B cell (primary cell): ENCODE data around the gene TVP23C. TPM values are rescaled to one million over a fixed set of nuclear protein-coding genes. Genes with fewer than 3 reads are reported as not detected.

Experiments used
- ATAC-seq: fragments of 200-7000 bp; cut with Tn5 transposase; one replicate; pipeline ENCODE4 v1.10.0; 2021; ENCODE audit warnings: low read depth, mild to moderate bottlenecking, moderate number of reproducible peaks, moderate library complexity
- CTCF ChIA-PET: fragments of 350-600 bp; sonication (Branson Sonifier 250); formaldehyde crosslinking; loops from one replicate; lab custom pipeline; 2021; ENCODE audit warnings: antibody characterized with exemption, inconsistent platforms; lab: Charles Lee
- POLR2A ChIA-PET: fragments of 350-600 bp; sonication (Branson Sonifier 250); formaldehyde crosslinking; loops from one replicate; lab custom pipeline; 2021; ENCODE audit warnings: antibody characterized with exemption; lab: Charles Lee
- DNase-seq: peaks from one replicate; pipeline ENCODE4 v3.0.0; 2013
- H2AFZ ChIP-seq: 2 replicates; pipeline ENCODE4 v1.6.1; 2012; ENCODE audit warnings: mild to moderate bottlenecking, low read depth, low read length; ENCODE audit not compliant: insufficient read depth, poor library complexity, severe bottlenecking
- H3K27ac ChIP-seq, 2 donors: 1 replicate in 1 of 2; 2 replicates in 1 of 2; pipeline ENCODE4 v1.5.1; 2012 to 2013; ENCODE audit warnings: low read length in 2 of 2, mild to moderate bottlenecking in 2 of 2, moderate library complexity in 1 of 2
- H3K27me3 ChIP-seq, 4 experiments: fragments of 200-600 bp in 1 of 4; sonication (generic) in 1 of 4; replicated peaks in 1 of 4; 1 replicate in 2 of 4; 2 replicates in 2 of 4; pipeline versions ENCODE4 v1.6.1 to v1.7.0; 2013 to 2016; ENCODE audit warnings: low read length in 3 of 4, mild to moderate bottlenecking in 2 of 4, mixed read lengths in 1 of 4, moderate library complexity in 1 of 4; ENCODE audit not compliant: insufficient read depth in 4 of 4, control insufficient read depth in 3 of 4; ENCODE audit errors: control extremely low read depth in 1 of 4
- H3K36me3 ChIP-seq, 2 experiments: replicated peaks in 1 of 2; 1 replicate in 1 of 2; 2 replicates in 1 of 2; pipeline versions ENCODE4 v1.6.1 to v1.7.1; 2013; ENCODE audit warnings: low read length in 1 of 2; ENCODE audit not compliant: insufficient read depth in 2 of 2, control insufficient read depth in 1 of 2; ENCODE audit errors: control extremely low read depth in 1 of 2, extremely low read depth in 1 of 2
- H3K4me1 ChIP-seq, 2 donors: fragments of 200-600 bp in 1 of 2; sonication (generic) in 1 of 2; 1 replicate in 1 of 2; 2 replicates in 1 of 2; pipeline versions ENCODE4 v1.5.1 to v1.6.1; 2013 to 2017; ENCODE audit warnings: low read length in 2 of 2; ENCODE audit not compliant: control insufficient read depth in 2 of 2, insufficient read depth in 2 of 2
- H3K4me2 ChIP-seq: replicated peaks from 2 replicates; pipeline ENCODE3; 2012; ENCODE audit warnings: mild to moderate bottlenecking, low read depth, low read length; ENCODE audit not compliant: poor library complexity, severe bottlenecking
- H3K4me3 ChIP-seq, 5 experiments: fragments of 200-600 bp in 1 of 5; sonication (generic) in 1 of 5; 1 replicate in 3 of 5; 2 replicates in 2 of 5; pipeline versions ENCODE4 v1.5.1 to v1.7.0; 2011 to 2016; ENCODE audit warnings: low read length in 4 of 5, mild to moderate bottlenecking in 4 of 5, low read depth in 2 of 5, control low read depth in 1 of 5, moderate library complexity in 1 of 5; ENCODE audit not compliant: insufficient read depth in 1 of 5; ENCODE audit errors: control extremely low read depth in 1 of 5, extremely low read depth in 1 of 5
- H3K79me2 ChIP-seq: fragments of 200-600 bp; sonication (generic); one replicate; pipeline ENCODE4 v1.6.0; 2016; ENCODE audit warnings: low read length; ENCODE audit not compliant: control insufficient read depth, insufficient read depth
- H3K9ac ChIP-seq: fragments of 200-600 bp; sonication (generic); 2 replicates; pipeline ENCODE4 v1.6.1; 2017; ENCODE audit warnings: mild to moderate bottlenecking, low read length, moderate library complexity
- H3K9me3 ChIP-seq, 3 donors: one replicate each; pipeline versions ENCODE4 v1.6.1 to v1.7.1; 2013; ENCODE audit warnings: low read length in 2 of 3; ENCODE audit not compliant: control insufficient read depth in 2 of 3, insufficient read depth in 1 of 3; ENCODE audit errors: control extremely low read depth in 1 of 3
- H4K20me1 ChIP-seq: 2 replicates; pipeline ENCODE4 v1.6.0; 2012; ENCODE audit warnings: mild to moderate bottlenecking, low read length; ENCODE audit not compliant: insufficient read depth, control insufficient read depth, poor library complexity, severe bottlenecking
- H3K27ac Mint-ChIP-seq: one replicate; pipeline ENCODE4 v1.8.0; 2021; ENCODE audit warnings: mixed read lengths
- H3K27me3 Mint-ChIP-seq: one replicate; pipeline ENCODE4 v1.8.0; 2021; ENCODE audit warnings: mixed read lengths
- H3K4me1 Mint-ChIP-seq: one replicate; pipeline ENCODE4 v1.8.0; 2021; ENCODE audit warnings: mixed read lengths
- H3K4me3 Mint-ChIP-seq: one replicate; pipeline ENCODE4 v1.8.0; 2021; ENCODE audit warnings: mixed read lengths
- H3K9me3 Mint-ChIP-seq: one replicate; pipeline ENCODE4 v1.8.0; 2022; ENCODE audit warnings: mixed read lengths; ENCODE audit not compliant: insufficient read depth
- CTCF ChIP-seq: fragments of 200-600 bp; IDR thresholded peaks from one replicate; pipeline ENCODE4 v1.8.0; 2022; ENCODE audit warnings: antibody characterized with exemption, mild to moderate bottlenecking
- EZH2 ChIP-seq: IDR thresholded peaks from 2 replicates; pipeline ENCODE4 v1.6.1; 2012; ENCODE audit warnings: borderline replicate concordance, low read depth, mild to moderate bottlenecking, moderate library complexity, low read length; ENCODE audit not compliant: insufficient read depth, poor library complexity, severe bottlenecking
- WGBS: methylation state at CpG from one replicate; pipeline ENCODE4 v1.1.5; 2013; ENCODE audit warnings: missing lambda C conversion rate; ENCODE audit not compliant: insufficient coverage; 5-methylcytosine and 5-hydroxymethylcytosine counted together
- intact Hi-C: fragments of 100-400 bp; cut with micrococcal nuclease; formaldehyde crosslinking; loops from one replicate; pipeline ENCODE4 v1.10.0; 2022
- polyA plus RNA-seq: library from polyadenylated mRNA; depleted of rRNA; stranded (reverse); fragments of >200 nt; gene quantifications from 2 replicates; pipeline ENCODE4 v1.2.3, GENCODE V29; 2012
- total RNA-seq, 2 donors: library from RNA; stranded (reverse); fragments of 120-200 nt in 1 of 2; gene quantifications; 1 replicate in 1 of 2; 2 replicates in 1 of 2; pipeline versions ENCODE4 v1.2.3 to v1.2.4, GENCODE V29; 2013 to 2022

Gene TVP23C
- total and polyA plus RNA-seq, 2 donors (not counting 1 experiment from before 2014, with no cell fraction given): 8.6 to 30.9 TPM

GRCh38 chr17:15456972-15457722 is 106.1 kb downstream of the TVP23C start:
- Histone ChIP-seq H3K27ac (no peak overlapping the region), H3K9ac (no peak overlapping the region), H4K20me1 (no peaks in the 10 kb centered on the region), H3K27me3 (no peaks in the 10 kb centered on the region), H3K4me2 (no peak overlapping the region), H2AFZ (no peak overlapping the region), H3K4me3 (no peak overlapping the region), H3K4me1 (no peaks in the 10 kb centered on the region), H3K79me2 (no peaks in the 10 kb centered on the region), H3K36me3 (no peaks in the 10 kb centered on the region), H3K9me3 (peaks cover 0 to 9% (median 3%) of the 10 kb centered on the region in 3 donors)
- ChIA-PET POLR2A (no interaction called here), CTCF (no interaction called here)
- H3K4me3 Mint-ChIP-seq: no peak overlapping the region
- 92% methylated on average over 8 of the region's 16 CpGs for WGBS
- H3K27me3 Mint-ChIP-seq: no peaks in the 10 kb centered on the region
- TF ChIP-seq CTCF (no peak), EZH2 (no peak)
- peaks cover 2% of the 10 kb centered on the region for H3K9me3 Mint-ChIP-seq
- H3K27ac Mint-ChIP-seq: no peak overlapping the region
- DNase-seq: no peak
- no peaks in the 10 kb centered on the region for H3K4me1 Mint-ChIP-seq
- ATAC-seq: no peak
- intact Hi-C loops: no loop called here

GRCh38 chr17:15456496-15456895 is 106.8 kb downstream of the TVP23C start:
- no peak for DNase-seq
- H3K27me3 ChIP-seq: no peaks in the 10 kb centered on the region
- TF ChIP-seq EZH2: no peak
- TF ChIP-seq CTCF: no peak
- no peaks in the 10 kb centered on the region for H3K4me1 ChIP-seq
- no peak overlapping the region for H3K9ac ChIP-seq
- H3K4me2 ChIP-seq: no peak overlapping the region
- POLR2A ChIA-PET: no interaction called here
- intact Hi-C loops: no loop called here
- Mint-ChIP-seq H3K4me1 (no peaks in the 10 kb centered on the region), H3K27ac (no peak overlapping the region), H3K27me3 (no peaks in the 10 kb centered on the region), H3K9me3 (peaks cover 2% of the 10 kb centered on the region), H3K4me3 (no peak overlapping the region)
- no peak overlapping the region for H2AFZ ChIP-seq
- CTCF ChIA-PET: no interaction called here
- H3K9me3 ChIP-seq: peaks cover 0 to 9% (median 3%) of the 10 kb centered on the region in 3 donors
- no peak overlapping the region for H3K4me3 ChIP-seq
- no peaks in the 10 kb centered on the region for H4K20me1 ChIP-seq
- no peaks in the 10 kb centered on the region for H3K36me3 ChIP-seq
- no peaks in the 10 kb centered on the region for H3K79me2 ChIP-seq
- no peak for ATAC-seq
- 71% methylated on average over 2 of the region's 6 CpGs for WGBS
- H3K27ac ChIP-seq: no peak overlapping the region
